ENCODE results near the gene ADGRB3. TPM values are rescaled to one million over a fixed set of nuclear protein-coding genes. Genes with fewer than 3 reads are reported as not detected.

ADGRB3 gene
- total and polyA plus RNA-seq, 2 experiments from 2014 or later, result 1.2 to 1.4 TPM

GRCh38 chr6:69265090-69265489, 630.0 kb downstream of the ADGRB3 start:
- Histone ChIP-seq H3K4me1 (ENCODE audit: low read depth) (peaks cover 5% of the 10 kb centered on the region), H3K4me3 (no peak overlapping the region), H3K27ac (no peak overlapping the region), H3K36me3 (no peaks in the 10 kb centered on the region), H3K27me3 (no peaks in the 10 kb centered on the region), H3K9me3 (ENCODE audit: low read depth) (no peaks in the 10 kb centered on the region)
- no peak for DNase-seq (ENCODE audit: low read depth in 1 of 2, low spot score in 1 of 2)
- TF ChIP-seq, protein P1, sequence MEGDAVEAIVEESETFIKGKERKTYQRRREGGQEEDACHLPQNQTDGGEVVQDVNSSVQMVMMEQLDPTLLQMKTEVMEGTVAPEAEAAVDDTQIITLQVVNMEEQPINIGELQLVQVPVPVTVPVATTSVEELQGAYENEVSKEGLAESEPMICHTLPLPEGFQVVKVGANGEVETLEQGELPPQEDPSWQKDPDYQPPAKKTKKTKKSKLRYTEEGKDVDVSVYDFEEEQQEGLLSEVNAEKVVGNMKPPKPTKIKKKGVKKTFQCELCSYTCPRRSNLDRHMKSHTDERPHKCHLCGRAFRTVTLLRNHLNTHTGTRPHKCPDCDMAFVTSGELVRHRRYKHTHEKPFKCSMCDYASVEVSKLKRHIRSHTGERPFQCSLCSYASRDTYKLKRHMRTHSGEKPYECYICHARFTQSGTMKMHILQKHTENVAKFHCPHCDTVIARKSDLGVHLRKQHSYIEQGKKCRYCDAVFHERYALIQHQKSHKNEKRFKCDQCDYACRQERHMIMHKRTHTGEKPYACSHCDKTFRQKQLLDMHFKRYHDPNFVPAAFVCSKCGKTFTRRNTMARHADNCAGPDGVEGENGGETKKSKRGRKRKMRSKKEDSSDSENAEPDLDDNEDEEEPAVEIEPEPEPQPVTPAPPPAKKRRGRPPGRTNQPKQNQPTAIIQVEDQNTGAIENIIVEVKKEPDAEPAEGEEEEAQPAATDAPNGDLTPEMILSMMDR (IDR thresholded peaks at IDR 0.05; ENCODE audit: low read depth, low read length), result no peak

DNA sequence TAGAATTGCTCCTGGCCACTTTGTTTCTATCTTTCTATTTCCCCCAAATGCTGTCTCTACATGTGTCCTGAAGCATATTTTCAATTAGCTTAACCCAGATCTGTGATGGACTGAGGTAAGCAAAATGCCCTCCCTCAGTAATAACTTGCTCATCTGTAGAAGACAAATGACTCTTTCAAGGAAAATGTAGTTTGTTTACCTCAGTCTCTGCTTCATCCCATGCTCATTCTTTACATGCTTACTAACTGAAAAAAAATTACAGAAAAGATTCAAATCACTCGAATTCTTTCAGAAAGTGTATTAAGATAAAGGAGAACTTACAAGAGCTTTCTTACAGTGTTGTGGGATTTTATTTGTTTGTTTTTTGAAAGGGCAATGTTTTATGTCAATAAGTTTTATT, 630.6 kb downstream of the ADGRB3 start:
- DNase-seq (ENCODE audit: low read depth in 1 of 2, low spot score in 1 of 2), result no peak
- H3K4me1 ChIP-seq (ENCODE audit: low read depth), result peaks cover 5% of the 10 kb centered on the region
- TF ChIP-seq, protein P1 (IDR thresholded peaks at IDR 0.05; ENCODE audit: low read depth, low read length), result no peak
- H3K27me3 ChIP-seq, result no peaks in the 10 kb centered on the region
- H3K27ac ChIP-seq, result no peak overlapping the region
- H3K36me3 ChIP-seq, result no peaks in the 10 kb centered on the region
- H3K4me3 ChIP-seq, result no peak overlapping the region
- H3K9me3 ChIP-seq (ENCODE audit: low read depth), result no peaks in the 10 kb centered on the region

- DNase-seq (ENCODE audit: low read depth in 1 of 2, low spot score in 1 of 2), result no peak
- H3K4me1 ChIP-seq (ENCODE audit: low read depth), result no peaks in the 10 kb centered on the region
- H3K4me3 ChIP-seq, result no peak overlapping the region
- H3K36me3 ChIP-seq, result no peaks in the 10 kb centered on the region
- H3K9me3 ChIP-seq (ENCODE audit: low read depth), result no peaks in the 10 kb centered on the region
- TF ChIP-seq, protein P1 (IDR thresholded peaks at IDR 0.05; ENCODE audit: low read depth, low read length), result no peak
- no peak overlapping the region for H3K27ac ChIP-seq
- H3K27me3 ChIP-seq, result no peaks in the 10 kb centered on the region
Measured at GRCh38 chr6:69276204-69276603, 641.1 kb downstream of the ADGRB3 start.

- no peak for DNase-seq (ENCODE audit: low read depth in 1 of 2, low spot score in 1 of 2)
Measured at GRCh38 chr6:69279805-69280204, 644.7 kb downstream of the ADGRB3 start.

GRCh38 chr6:69280858-69281257, 645.8 kb downstream of the ADGRB3 start:
- no peak for DNase-seq (ENCODE audit: low read depth in 1 of 2, low spot score in 1 of 2)
- no peaks in the 10 kb centered on the region for H3K36me3 ChIP-seq
- TF ChIP-seq, protein P1 (IDR thresholded peaks at IDR 0.05; ENCODE audit: low read depth, low read length), result no peak
- H3K9me3 ChIP-seq (ENCODE audit: low read depth), result no peaks in the 10 kb centered on the region
- H3K27me3 ChIP-seq, result no peaks in the 10 kb centered on the region
- no peak overlapping the region for H3K4me3 ChIP-seq
- no peak overlapping the region for H3K27ac ChIP-seq
- H3K4me1 ChIP-seq (ENCODE audit: low read depth), result no peaks in the 10 kb centered on the region

More at GRCh38 chr6:69279805-69280204, 644.7 kb downstream of the ADGRB3 start:
- Histone ChIP-seq H3K27me3 (no peaks in the 10 kb centered on the region), H3K27ac (no peak overlapping the region), H3K4me1 (ENCODE audit: low read depth) (no peaks in the 10 kb centered on the region), H3K4me3 (no peak overlapping the region), H3K9me3 (ENCODE audit: low read depth) (no peaks in the 10 kb centered on the region), H3K36me3 (no peaks in the 10 kb centered on the region)
- TF ChIP-seq, protein P1 (IDR thresholded peaks at IDR 0.05; ENCODE audit: low read depth, low read length), result no peak
